Umbilical cord (tissue), 2 donors: ENCODE results near the gene STEAP2. TPM values are rescaled to one million over a fixed set of nuclear protein-coding genes. Genes with fewer than 3 reads are reported as not detected.

ENCODE experiments used
- DNase-seq: peaks from one replicate; pipeline ENCODE4 v3.0.0-alpha.2; 2015; ENCODE audit warnings: low spot score
- total RNA-seq: library from RNA; depleted of rRNA; stranded (reverse); fragments of >200 nt; gene quantifications from one replicate; pipeline ENCODE4 v1.2.3, GENCODE V29; 2014; ENCODE audit warnings: low replicate concordance; ENCODE audit not compliant: insufficient read depth

Gene STEAP2
- total RNA-seq, 1 donor from 2014 or later: 22.4 TPM

DNA sequence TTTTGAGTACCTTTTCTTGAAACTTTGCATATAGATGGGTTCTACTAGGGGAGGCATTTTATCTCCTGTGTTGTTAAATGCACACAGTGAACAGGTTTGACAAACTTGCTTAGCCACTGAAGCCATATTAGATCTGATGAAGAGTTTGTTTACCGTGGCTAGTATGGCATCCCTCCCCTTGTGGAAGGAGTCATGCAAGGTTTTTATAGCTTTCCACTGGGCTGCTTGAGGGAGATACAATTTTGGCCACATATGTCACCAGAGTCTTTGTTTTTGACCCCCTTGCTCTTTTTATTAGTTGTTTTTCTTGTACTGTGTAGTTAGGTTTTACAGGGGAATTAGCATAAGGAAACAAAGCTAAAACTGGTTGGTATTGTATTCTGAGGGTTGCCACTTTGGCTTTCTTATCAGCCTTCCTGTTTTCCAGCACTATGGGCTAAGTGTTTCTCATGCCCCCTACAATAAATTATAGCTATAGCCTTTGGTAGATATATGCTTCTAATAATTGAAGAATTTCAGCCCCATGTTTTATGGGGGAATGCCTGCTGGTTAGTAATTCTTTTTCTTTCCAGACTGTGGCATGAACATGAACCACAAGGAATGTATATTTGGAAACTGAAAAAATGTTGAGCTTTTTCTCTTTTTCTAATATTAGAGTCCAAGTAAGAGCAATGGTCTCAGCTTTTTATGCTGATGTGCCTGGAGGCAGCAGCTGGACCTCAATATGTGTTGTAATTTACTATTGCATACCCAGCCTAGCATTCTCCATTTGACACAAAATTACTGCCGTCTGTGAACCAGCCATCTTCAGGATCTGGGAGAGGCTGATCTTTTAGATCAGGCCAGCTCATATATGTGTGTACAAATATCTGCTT lies 18.4 kb upstream of the STEAP2 start:
- no peak for DNase-seq

DNA sequence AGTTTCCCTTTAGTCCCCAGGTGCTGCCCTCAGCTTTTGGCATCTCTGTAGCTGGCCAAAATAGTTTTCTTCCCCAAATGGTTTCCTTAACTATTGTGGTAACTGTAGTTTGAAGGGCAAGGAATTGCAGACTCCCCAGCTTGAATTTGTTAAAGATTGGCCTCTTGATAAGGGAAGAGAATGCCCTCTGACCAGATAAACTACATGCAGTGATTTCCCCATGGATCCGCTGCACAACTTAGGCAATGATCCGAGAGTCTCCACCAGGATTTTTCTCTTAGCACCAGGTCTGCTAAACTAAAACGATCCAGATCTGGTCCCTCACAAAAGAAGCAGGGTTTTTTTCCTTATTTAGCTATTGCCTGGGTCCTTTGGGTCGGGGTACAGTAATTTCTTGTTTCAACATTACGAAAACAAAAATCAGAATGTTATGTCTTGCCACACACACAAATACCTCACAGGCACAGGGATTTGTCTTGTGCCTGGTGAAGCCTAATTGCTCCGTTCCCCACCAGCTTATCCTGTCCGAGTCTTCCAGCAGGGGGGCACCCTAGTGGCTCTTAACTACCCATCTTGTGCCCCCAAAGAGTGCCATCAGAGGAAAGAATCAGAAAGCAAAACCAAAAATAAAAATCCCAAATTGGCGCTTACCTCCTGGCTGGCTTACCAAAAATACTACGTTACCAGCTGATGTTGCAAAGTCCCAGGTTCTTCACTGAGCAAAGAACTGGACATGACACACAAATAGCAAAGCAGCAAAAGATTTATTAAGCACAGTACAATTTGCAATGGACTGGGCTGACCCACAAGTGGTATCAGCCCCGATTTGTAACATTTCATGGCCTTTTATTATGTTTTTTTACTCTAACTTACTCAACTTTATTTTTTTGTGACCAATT lies 16.4 kb upstream of the STEAP2 start:
- DNase-seq: no peak

DNA sequence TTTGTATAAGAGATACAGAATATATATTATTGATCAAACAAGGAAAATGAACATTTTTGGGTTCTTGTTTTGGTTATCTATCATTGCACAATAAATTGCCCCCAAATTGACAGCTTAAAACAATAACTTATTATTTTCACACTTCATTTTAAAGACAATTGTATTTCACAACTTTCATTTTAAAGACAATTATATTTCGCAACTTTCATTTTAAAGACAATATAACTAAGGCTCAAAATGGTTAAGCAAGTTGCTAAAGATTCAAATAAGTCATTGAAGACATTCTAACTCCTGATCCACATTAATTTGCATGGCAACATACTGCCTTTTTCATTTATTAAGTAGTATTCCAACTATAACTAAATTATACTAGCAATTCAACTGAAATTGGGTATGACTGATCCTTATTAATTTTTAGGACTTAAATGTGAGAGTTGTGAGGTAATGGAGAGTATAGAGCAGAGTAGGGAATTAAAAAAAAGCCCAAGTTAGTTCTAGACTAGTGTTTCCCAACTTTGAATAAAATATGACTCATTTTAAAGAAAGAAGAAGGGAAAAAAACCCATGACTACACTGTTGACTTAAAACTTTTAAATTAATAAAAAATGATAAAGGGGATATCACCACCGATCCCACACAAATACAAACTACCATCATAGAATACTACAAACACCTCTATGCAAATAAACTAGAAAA lies 9.9 kb upstream of the STEAP2 start:
- DNase-seq: no peak

DNA sequence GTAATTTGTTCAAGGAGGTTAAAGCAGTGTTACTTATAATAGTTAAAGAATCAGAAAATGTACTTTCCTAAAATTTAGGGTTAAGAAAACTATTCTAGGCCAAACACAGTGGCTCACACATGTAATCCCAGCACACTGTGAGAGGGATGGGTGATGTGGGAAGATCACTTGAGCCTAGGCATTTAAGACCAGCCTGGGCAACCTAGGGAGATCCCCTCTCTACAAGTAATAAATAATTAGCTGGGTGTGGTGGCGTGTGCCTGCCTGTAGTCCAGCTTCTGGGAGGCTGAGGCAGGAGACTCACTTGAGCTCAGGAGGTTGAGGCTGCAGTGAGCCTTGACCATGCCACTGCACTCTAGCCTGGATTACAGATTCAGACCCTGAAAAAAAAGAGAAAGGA lies 3.6 kb upstream of the STEAP2 start:
- DNase-seq: no peak

DNA sequence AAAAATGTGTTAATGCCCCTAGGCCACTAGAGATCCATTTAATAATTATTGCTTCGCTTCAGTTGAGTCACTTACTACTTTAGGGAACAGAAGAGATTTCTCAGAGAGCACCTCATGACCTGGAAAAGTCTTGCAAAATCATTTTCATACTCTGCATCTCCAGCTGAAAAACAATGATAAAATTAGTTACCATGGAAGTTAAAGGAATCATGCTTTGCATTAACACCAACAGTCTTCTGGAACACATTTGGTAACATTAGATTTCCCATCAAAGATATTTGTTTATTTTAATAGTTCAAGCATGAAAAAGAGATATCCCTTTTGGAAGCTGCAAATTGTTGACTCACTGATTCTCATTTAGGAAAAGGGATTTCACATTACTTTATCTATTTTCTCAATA lies 1.8 kb upstream of the STEAP2 start:
- DNase-seq: no peak

DNA sequence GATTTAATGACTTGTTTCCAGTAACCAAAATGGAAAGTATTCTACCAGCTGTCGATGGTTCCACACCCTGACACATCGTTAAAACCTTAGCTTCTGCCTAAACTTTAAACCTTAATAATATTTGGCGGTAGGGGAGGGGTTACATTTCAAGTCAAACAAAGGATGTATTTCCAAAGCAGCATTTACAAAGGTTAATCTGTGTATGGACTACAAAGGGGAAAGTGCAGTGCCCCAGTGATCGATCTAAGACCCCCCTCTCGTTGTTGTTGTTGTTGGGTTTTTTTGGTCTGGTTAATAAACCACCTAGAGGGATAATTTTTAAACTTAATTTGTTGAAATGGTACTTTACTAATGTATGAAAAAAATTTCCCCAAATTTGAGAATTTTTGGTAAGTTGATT lies 1.1 kb upstream of the STEAP2 start:
- DNase-seq: no peak

DNA sequence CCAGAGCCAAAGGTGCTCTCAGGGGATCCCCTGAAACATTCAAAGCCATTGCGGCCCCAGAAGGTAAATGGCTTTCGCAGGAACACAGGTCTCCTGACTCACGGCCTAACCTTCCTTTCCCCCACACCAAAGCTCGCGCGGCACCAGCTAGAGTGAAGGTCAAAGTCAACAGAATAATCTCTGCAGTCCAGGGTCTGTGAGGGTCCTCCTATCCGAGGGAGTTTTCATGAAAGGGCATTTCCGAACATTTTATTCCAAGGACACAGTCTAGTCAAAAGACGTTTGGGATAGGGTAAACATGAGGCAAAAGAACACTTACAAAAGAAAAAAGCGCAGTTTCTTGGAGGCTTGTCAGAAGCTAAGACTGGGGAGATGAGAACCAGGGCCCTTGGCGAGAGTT lies 559 bp upstream of the STEAP2 start:
- no peak for DNase-seq

DNA sequence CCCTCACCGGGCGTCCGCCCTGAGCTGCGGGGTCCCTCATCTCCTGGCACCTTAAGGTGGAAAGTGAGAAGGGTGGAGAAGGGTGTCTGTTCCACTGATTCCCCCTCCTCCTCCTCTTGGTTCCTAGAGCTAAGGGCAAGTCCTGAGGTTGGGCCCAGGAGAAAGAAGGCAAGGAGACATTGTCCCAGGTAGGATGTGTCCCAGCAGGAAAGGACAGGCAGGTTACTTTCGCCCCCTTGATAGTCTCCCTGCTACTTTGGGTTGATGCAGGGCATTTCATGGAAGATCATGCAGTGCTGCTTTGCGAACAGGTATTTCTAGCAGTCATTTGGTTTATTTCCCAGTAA lies 582 bp downstream of the STEAP2 start:
- no peak for DNase-seq

DNA sequence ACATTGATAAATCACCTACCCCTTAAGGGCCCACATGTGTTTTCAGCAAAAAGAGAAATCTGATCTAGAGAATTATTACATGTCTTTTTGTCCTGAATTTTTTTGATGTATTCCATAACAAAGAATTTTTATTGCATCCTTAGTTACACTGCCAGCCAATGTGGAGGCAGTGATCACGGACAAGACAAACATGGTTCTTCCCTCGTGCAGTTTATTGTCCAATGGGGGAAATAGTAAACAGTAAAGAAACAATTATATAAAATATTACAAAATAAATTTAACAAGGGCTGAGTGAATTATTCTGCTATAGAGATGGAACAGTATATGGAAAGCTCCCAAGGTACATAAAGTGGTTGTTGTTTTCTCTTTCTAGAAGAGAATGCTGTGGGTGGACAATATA lies 2.0 kb downstream of the STEAP2 start:
- DNase-seq: no peak

DNA sequence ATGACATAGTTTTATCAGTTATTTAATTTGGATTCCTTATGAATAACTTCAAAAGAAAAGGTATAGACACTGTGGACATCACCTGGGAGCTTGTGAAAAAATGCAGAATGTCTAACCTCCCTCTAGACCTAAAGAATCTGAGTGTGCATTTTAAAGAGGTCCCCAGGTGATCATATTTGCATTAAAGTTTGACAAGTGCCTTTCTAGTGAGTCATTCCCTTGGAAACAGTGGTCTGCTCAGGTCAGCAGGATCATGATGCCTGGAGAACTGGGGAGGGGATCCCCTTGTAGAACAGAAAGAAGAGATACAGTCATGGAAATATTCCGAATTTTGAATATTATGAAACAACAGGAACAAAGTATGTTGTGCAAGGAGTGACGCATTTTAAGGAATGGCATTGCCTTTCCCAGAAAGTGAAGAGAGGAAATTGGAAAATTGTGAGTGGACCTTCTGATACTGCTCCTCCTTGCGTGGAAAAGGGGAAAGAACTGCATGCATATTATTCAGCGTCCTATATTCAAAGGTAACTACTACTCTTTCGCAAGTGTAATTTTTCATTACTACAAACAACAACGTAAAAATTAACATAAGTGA lies 4.6 kb downstream of the STEAP2 start:
- no peak for DNase-seq

DNA sequence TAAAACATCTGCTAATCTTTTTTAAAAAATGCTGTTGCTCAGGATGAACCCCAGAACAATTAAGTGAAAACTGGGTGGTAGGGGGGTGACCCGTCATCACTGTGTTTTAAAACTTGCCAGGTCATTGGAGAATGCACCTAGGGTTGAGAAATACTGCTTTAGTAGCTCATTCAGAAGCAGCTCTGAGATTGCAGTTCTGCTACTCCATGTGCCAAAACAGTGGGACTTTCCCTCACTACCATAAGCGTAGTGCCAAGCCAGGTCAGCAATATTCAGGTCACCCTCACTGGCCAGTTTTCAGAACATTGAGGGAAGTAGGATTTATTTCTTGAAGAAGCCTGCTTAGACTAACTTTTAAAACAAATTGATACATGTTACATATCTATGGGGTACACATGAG lies 5.2 kb downstream of the STEAP2 start:
- no peak for DNase-seq

DNA sequence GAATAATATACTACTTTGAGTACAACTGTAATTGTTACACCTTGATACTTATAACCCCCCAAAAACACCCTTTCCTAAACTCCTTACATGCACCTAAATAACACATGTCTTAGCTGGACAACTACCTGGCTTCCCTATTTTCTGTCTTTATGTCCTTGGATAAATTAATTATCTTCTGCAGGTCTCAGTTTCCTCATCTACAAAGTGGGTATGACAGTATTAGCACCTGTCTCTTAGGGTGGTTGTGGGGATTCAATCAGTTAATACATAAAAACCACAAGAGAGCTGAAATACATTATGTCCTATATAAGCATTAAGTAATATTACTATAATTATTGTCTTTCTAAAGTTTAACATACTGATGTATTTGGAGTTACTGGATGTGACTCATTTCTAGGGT lies 10.8 kb downstream of the STEAP2 start:
- DNase-seq: no peak

DNA sequence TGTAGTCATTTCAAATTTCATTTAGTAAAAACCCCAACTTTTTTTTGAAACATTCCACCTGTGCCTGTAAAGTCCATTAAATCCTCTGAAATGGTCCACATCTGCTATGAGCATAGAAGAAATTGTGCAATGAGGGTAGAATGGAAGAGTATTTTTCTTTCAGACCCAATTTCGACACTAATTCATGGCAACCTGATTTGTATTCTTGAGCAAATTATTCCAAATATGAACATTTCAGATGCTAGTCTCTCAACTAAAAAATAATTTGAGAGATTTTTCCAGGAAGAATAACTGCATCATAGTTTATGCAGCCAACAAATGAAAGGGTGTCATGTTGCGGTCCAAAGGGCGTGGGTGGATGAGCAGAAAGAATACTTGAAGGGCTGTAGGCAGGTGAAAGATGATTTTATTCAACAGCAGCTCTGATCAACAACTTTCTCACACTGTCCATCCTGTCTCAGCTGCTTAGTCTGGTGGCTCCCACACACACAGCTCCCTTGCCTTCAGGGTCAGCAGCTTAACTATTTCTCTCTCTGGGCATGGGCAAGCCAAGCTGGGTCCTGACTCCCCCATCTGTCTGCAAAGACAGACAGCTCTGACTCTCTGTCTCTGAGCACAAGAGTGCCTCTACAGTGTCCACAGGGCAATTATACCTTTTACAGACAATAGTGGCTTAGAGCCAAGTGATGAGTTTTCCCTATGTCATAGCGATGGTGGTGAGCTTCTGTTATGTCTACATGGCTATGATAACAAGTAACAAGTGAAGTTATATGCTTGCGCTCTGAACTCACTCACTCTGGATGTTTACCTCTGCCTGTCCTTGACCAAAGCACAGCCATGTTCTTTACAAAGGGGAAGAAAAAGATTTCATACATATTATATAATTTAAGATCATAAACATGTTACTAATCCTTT lies 11.5 kb downstream of the STEAP2 start:
- no peak for DNase-seq

DNA sequence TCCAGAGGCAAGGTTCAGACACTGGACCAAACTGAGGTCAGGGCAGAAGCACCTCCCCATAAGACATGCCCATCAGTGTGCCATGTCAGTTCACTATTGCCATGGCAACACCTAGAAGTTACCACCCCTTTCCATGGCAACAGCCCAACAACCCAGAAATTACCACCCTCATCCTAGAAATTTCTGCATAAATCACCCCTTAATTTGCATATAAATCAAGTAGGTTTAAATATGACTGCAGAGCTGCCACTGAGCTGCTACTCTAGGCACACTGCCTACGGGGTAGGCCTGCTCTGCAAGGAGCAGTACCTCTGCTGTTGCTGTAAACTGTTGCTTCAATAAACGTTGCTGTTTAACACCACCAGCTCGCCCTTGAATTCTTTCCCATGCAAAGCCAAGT lies 12.7 kb downstream of the STEAP2 start:
- no peak for DNase-seq

DNA sequence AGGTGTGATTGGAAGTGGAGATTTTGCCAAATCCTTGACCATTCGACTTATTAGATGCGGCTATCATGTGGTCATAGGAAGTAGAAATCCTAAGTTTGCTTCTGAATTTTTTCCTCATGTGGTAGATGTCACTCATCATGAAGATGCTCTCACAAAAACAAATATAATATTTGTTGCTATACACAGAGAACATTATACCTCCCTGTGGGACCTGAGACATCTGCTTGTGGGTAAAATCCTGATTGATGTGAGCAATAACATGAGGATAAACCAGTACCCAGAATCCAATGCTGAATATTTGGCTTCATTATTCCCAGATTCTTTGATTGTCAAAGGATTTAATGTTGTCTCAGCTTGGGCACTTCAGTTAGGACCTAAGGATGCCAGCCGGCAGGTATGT lies 13.6 kb downstream of the STEAP2 start:
- DNase-seq: no peak

DNA sequence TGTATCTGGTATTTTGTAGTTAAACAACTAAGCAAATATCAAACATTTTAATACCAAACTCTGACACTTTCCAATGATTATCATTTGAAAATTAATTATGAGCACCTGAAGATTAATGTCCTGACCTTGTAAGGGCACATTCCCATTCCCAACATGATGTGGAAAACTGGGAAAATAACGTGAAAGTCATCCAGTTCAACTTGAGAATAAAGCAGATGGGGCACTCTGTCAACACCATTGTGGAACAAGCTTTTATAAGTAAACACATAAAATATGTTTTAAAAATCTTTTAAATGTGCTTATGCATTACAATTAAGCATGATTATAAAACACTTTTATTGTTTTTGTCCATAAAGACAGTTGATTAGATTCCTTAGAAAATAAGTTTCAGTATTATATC lies 14.1 kb downstream of the STEAP2 start:
- no peak for DNase-seq

DNA sequence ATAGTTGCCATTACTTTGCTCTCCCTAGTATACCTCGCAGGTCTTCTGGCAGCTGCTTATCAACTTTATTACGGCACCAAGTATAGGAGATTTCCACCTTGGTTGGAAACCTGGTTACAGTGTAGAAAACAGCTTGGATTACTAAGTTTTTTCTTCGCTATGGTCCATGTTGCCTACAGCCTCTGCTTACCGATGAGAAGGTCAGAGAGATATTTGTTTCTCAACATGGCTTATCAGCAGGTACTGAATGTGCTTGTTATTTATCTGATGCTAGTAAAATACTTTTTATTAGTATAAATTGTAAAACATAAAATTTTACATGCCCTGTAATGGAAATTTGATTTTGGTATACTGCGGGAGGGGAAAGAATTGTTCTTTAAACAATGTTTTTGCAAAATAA lies 15.7 kb downstream of the STEAP2 start:
- DNase-seq: no peak

DNA sequence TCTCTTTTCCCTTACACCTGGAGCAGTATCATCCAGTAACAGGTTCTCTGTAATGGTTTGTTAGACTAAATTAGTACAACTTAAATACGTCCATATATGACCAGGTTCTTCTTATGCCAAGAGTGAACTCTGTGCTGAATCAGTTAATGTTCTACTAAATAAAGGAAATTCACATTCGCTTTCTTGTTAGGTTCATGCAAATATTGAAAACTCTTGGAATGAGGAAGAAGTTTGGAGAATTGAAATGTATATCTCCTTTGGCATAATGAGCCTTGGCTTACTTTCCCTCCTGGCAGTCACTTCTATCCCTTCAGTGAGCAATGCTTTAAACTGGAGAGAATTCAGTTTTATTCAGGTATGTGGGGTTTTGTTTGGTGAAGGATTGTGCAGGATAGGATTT lies 18.1 kb downstream of the STEAP2 start:
- DNase-seq: no peak

DNA sequence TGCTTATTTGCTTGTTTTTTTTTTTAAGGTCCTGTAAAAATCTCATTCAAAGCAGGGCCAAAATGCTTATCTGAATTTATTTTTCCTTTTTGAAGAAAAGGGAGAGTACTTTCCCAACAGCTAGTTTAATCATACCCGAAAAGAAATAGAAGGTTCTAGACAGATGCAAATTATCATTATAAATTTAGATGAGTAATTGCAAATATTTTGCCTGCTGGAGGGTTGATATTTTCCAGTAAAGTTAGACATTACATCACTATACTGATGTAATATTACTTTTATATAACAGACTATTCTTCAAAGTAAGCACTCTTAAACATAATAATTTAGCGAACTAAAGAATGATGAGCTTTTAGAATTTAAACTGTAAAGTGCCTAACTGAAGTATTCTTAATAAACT lies 19.3 kb downstream of the STEAP2 start:
- DNase-seq: no peak

DNA sequence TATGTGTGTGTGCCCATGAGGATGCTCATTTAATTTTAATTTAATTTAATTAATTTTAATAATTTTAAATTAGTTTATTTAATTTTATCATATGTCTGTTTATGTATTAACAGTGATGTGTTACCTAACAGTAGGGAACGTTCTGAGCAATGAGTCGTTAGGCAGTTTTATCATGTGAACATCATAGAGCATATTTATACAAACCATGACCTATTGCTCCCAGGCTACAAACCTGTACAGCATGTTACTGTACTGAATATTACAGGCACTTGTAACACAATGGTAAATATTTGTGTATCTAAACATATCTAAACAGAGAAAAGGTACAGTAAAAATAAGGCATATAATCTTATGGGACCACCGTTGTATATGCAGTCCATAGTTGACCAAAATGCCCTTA lies 19.8 kb downstream of the STEAP2 start:
- DNase-seq: no peak

DNA sequence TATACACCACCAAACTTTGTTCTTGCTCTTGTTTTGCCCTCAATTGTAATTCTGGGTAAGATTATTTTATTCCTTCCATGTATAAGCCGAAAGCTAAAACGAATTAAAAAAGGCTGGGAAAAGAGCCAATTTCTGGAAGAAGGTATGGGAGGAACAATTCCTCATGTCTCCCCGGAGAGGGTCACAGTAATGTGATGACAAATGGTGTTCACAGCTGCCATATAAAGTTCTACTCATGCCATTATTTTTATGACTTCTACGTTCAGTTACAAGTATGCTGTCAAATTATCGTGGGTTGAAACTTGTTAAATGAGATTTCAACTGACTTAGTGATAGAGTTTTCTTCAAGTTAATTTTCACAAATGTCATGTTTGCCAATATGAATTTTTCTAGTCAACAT lies 20.9 kb downstream of the STEAP2 start:
- no peak for DNase-seq
